Hematopoietic multipotent progenitor cell (in vitro differentiated cells): Measurements from ENCODE around the gene LIPE. TPM values are rescaled to one million over a fixed set of nuclear protein-coding genes. Genes with fewer than 3 reads are reported as not detected.
A peak's percentile ranks its signal among the peaks of the same experiment; 100 is the strongest.

Experiments used
- DNase-seq, 3 donors: peaks; one replicate each; pipeline ENCODE4 v3.0.0-alpha.2; 2011 to 2015; ENCODE audit warnings: low read depth in 2 of 3, low spot score in 2 of 3
- total RNA-seq: library from RNA; depleted of rRNA; stranded (reverse); fragments of >200 nt; gene quantifications from one replicate; pipeline ENCODE4 v1.2.3, GENCODE V29; 2012

Gene LIPE
- total RNA-seq, 1 donor, result 9.2 TPM

- no peak for DNase-seq
Measured at GRCh38 chr19:42412661-42413076, 14.5 kb downstream of the LIPE start.

DNA sequence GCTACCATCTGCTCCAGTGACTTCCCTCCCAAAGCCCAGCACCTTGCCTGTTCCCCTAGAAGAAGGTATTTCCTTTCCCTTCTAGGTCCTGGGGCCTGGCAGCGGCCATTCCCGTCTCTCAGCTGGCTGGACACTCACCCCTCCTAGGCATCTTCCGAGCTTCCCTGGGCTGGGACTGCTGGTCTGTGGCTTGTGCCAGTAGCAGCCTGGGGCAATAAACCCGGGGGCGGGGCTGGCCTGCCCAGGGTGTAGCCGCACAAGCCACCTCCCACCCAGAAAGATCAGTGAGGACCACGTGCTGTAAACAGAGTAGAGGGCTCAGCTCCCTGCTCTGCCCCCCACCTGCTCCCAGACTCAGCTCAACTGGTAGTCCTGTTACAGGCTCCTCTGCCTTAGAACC lies 15.0 kb downstream of the LIPE start:
- no peak for DNase-seq

GRCh38 chr19:42411581-42412178 lies 15.5 kb downstream of the LIPE start:
- no peak for DNase-seq

DNA sequence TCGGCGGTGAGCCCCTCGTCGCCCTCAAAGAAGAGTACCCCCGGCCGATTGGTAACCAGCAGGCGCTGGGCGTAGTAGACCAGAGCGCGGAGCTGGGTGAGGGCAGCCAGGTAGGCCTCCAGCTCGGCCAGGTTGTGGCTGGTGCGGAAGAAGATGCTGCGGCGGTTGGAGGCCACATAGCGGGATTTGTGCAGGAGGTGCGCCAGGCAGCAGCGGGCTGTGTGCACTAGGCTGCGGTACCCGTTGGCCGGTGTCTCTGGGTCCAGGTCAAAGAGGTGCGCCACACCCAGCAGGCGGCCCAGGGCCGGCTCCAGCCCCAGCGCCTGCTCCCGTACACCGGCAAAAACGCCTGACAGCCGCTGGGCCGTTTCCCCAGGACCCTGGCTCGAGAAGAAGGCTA lies 16.8 kb downstream of the LIPE start:
- no peak for DNase-seq

DNA sequence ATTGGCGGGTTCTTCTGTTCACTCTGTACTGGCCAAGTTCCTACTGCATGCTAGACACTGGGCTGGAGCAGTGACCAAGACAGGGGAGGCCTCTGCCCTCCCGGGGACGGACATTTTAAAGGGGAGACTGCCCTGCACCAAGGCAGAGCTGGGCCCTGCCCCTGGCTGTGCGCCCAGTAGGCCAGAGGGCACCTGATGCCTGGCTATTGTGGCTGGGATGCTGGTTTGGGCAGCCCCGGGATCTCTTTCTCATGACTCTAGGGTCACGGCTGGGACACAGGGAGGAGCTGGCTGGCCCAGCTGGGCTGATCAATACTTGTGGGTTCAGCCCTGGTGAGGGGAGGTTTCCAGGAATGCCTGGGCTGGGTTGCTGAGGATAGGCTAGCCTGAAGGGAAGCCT lies 17.7 kb downstream of the LIPE start:
- DNase-seq, result no peak

GRCh38 chr19:42407816-42408175 lies 19.4 kb downstream of the LIPE start:
- no peak for DNase-seq

- no peak for DNase-seq
Measured at GRCh38 chr19:42407085-42407815, 19.9 kb downstream of the LIPE start.

GRCh38 chr19:42406111-42406510 lies 21.1 kb downstream of the LIPE start:
- no peak for DNase-seq

GRCh38 chr19:42403586-42403985 lies 23.6 kb downstream of the LIPE start:
- no peak for DNase-seq

DNA sequence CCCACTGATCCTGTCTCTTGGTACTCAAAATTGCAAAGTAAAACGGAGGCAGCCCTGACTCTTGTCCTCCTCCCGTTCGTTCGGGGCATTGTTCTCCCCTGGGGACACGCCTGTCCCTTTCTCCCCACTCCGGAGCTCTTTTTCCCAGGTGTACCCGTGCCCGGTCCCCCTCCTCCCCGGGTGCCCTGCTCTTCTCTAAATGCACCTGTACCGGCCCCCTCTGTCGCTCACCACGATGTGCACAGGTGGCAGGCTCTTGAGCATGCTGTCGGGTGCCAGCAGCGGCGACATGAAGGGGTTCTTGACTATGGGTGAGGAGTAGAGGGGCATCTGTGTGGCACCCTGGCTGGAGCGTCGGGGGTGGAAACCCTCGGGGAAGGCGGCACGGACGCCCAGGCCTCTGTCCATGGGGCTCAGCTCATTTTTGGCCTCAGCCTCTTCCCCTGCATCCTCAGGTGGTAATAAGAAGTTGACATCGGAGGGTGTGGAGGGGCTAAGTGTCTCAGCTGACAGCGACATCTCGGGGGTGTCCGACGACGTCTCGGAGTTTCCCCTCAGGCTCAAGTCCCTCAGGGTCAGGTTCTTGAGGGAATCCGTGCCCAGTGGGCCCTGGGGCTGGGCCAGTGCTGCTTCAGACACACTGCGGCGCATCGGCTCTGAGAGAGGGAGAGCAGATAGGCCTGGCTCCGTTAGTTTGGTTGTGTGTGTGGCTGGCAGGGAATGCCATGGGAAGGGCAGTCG lies 24.6 kb downstream of the LIPE start:
- DNase-seq, result no peak

GRCh38 chr19:42401365-42402303 lies 25.6 kb downstream of the LIPE start:
- peak; percentile 56 to 87 (median 76) for DNase-seq

DNA sequence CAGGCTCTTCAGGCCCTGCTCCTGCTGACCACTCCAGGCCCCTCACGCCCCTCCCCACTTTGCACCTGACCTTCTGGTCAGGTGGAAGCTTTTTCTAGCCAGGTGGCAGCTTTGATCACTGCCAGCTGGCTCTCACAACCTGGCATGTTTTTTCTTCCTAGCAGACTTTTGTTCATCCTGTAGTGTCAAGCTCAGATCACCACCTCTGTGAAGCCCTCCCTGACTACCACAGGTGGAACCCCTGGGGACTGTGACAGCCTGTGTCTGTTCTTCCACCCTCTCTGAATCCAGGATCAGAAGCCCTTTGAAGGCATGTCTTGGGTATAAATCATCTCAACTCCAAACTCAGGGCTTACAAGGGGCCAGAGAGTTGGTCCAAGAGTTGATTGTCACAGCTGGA lies 26.8 kb downstream of the LIPE start:
- DNase-seq, result no peak

DNA sequence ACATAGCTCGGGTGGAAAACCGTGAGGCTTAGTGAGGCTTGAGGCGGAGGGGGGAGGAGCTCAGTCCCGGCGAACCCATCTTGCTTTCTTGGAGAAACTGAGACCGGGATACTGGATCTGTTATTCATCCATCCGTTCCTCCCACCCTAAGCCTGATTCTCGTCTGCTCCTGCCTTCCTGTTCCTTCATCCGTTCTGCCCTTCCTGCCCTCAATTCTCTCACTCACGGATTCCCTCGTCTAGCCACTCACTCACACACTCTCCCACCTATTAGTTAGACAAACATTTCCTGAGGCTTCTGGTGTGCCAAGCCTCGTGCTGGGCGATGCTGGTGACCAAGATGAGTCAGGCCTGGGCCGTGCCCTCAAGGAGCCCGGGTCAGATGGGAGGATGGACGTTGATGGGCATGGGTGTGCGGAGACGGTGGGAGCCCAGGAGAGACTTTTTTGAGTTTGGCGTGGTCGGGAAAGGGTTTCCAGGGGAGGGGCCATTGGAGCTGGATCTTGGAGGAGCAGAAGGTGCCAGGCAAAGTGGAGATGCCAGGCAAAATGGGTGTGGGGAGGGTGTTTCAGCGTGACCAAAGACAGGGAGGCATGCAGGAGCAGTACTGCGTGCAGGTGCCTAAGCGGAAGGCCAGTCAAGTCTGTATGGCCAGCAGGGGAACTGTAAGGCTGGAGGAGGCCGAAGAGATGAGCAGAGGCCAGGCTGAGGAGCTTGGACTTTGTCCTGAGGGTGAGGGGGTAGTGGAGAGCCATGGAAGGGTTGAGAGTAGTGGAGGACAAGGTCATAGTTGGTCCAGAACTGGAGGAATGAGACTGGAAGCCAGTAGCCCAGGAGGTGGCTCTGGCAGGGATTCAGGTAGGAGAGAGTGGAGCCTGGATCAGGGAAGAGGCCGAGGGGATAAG lies 29.7 kb downstream of the LIPE start:
- peak in 1 of 3 donors; percentile 32 for DNase-seq

- DNase-seq, result peak; percentile 63 to 99 (median 97)
Measured at GRCh38 chr19:42396381-42397262, 30.6 kb downstream of the LIPE start.

DNA sequence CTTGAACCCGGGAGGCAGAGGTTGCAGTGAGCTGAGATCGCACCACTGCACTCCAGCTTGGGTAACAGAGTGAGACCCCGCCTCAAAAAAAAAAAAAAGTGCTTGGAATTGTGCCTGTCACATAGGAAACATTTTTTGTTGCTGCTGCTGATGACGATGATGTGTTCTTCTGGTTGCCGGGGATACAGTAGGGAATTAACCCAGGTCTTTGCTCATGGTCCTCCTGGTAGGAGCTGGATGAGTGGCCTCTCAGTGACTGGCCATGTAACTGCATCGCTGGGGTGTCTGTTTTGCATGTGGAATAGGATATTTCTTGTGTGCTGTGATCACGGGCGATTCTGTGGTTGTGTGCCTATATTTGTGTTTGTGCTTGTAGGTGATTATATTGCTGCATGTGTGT lies 32.4 kb downstream of the LIPE start:
- DNase-seq, result no peak

DNA sequence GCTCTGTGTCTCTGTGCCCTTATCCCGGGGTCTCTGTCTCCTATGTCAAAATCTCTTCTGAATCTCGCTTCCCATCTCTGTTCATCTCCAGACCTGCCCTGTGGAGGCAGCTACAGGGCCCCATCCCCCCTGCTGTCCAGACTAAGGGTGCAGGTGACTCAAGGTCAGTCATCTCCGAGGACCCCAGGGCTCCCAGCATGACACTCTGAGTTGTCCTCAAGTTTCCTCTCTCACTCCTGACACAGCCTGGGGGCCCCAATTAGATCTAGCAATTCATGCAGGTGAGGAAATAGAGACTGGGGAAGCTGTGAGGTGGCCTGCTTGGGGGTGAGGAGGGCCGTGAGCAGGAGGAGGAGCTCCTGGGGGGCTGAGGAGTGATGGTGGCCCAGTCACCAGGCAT lies 35.0 kb downstream of the LIPE start:
- no peak for DNase-seq

GRCh38 chr19:42389899-42390298 lies 37.3 kb downstream of the LIPE start, which contains the start of gene CNFN:
CNFN (minus strand) TSS chr19:42390297; CDS start chr19:42389037, 1,260 bp downstream.
- DNase-seq, result no peak

GRCh38 chr19:42388851-42389489 lies 38.2 kb downstream of the LIPE start:
- DNase-seq, result no peak
